Ishikawa (cell line): ENCODE data around the gene AIFM2.

Source experiments
- CREB1 ChIP-seq: IDR thresholded peaks from 2 replicates; pipeline ENCODE4 v1.6.1; 2012; ENCODE audit warnings: low read depth
- EGR1 ChIP-seq: IDR thresholded peaks from 2 replicates; pipeline ENCODE4 v1.6.1; 2012
- FOXM1 ChIP-seq: IDR thresholded peaks from 2 replicates; pipeline ENCODE4 v1.6.1; 2012; ENCODE audit warnings: low read depth, borderline replicate concordance
- TAF1 ChIP-seq: IDR thresholded peaks from 2 replicates; pipeline ENCODE4 v1.6.1; 2012; ENCODE audit warnings: low read depth, mild to moderate bottlenecking

- TF ChIP-seq CREB1 (no peak), TAF1 (no peak), FOXM1 (no peak), EGR1 (no peak)
Measured at GRCh38 chr10:70063418-70064098, 69.1 kb downstream of the AIFM2 start.
